Prostate gland (tissue), 2 donors: ENCODE data around the gene RRM1. TPM values are rescaled to one million over a fixed set of nuclear protein-coding genes. Genes with fewer than 3 reads are reported as not detected.

ENCODE experiments used
- DNase-seq: peaks from one replicate; pipeline ENCODE4 v3.0.0-alpha.2; 2019; ENCODE audit warnings: low spot score
- H3K27ac ChIP-seq, 2 donors: fragments of 200-600 bp; sonication (generic); 2 replicates each; pipeline ENCODE4 v1.5.1; 2017 to 2019
- H3K27me3 ChIP-seq: fragments of 200-600 bp; sonication (generic); replicated peaks from 2 replicates; pipeline ENCODE4 v1.5.1; 2019; ENCODE audit not compliant: insufficient read depth
- H3K36me3 ChIP-seq, 2 donors: fragments of 200-600 bp; sonication (generic); 1 replicate in 1 of 2; 2 replicates in 1 of 2; pipeline versions ENCODE4 v1.5.1 to v1.8.1; 2017 to 2019
- H3K4me1 ChIP-seq: fragments of 200-600 bp; sonication (generic); replicated peaks from 2 replicates; pipeline ENCODE4 v1.5.1; 2019
- H3K4me3 ChIP-seq, 2 donors: fragments of 200-600 bp; sonication (generic); 2 replicates each; pipeline ENCODE4 v1.5.1; 2017 to 2019
- H3K9me3 ChIP-seq: fragments of 200-600 bp; sonication (generic); 2 replicates; pipeline ENCODE4 v1.5.1; 2017
- CTCF ChIP-seq, 4 experiments: fragments of 200-600 bp in 2 of 4; fragments of 450-650 bp in 2 of 4; sonication (generic) in 2 of 4; IDR thresholded peaks; 1 replicate in 3 of 4; 2 replicates in 1 of 4; pipeline ENCODE4 v1.5.1; 2016 to 2019; ENCODE audit warnings: antibody characterized with exemption in 4 of 4, mild to moderate bottlenecking in 2 of 4, moderate library complexity in 2 of 4
- POLR2A ChIP-seq: fragments of 450-650 bp; IDR thresholded peaks from one replicate; pipeline ENCODE4 v1.6.1; 2016; ENCODE audit warnings: antibody characterized with exemption, mild to moderate bottlenecking
- POLR2AphosphoS5 ChIP-seq: sonication (generic); formaldehyde crosslinking; IDR thresholded peaks from one replicate; pipeline ENCODE4 v1.6.1; 2017; ENCODE audit warnings: antibody characterized with exemption
- WGBS: methylation state at CpG from one replicate; pipeline ENCODE4 v1.1.5; 2018; 5-methylcytosine and 5-hydroxymethylcytosine counted together
- intact Hi-C: fragments of 100-400 bp; cut with DNase I; formaldehyde crosslinking; loops from one replicate; pipeline ENCODE4 v1.14.2; 2022
- total RNA-seq, 2 donors: library from RNA; depleted of rRNA; stranded (reverse); fragments of >200 nt; gene quantifications; one replicate each; pipeline ENCODE4 v1.1.0, GENCODE V29; 2016

The RRM1 gene
- total RNA-seq, 2 donors from 2014 or later, result 32.6 to 61.8 TPM

GRCh38 chr11:4076774-4077173 lies 17.8 kb upstream of the RRM1 start:
- no peak for TF ChIP-seq POLR2A
- no peak for TF ChIP-seq CTCF (IDR thresholded peaks at IDR 0.05)
- no peak for TF ChIP-seq POLR2AphosphoS5
- Histone ChIP-seq H3K36me3 (no peaks in the 10 kb centered on the region), H3K4me1 (no peaks in the 10 kb centered on the region), H3K27me3 (no peaks in the 10 kb centered on the region), H3K27ac (no peak overlapping the region), H3K9me3 (no peaks in the 10 kb centered on the region), H3K4me3 (no peak overlapping the region)
- no peak for DNase-seq
- 48% methylated on average over 1 of the region's 1 CpG for WGBS
- intact Hi-C loops, result no loop called here

GRCh38 chr11:4083198-4083597 lies 11.4 kb upstream of the RRM1 start:
- intact Hi-C loops, result no loop called here
- Histone ChIP-seq H3K36me3 (peaks cover 0 to 4% of the 10 kb centered on the region in 2 donors), H3K4me1 (no peaks in the 10 kb centered on the region), H3K4me3 (no peak overlapping the region), H3K27ac (no peak overlapping the region), H3K27me3 (no peaks in the 10 kb centered on the region), H3K9me3 (no peaks in the 10 kb centered on the region)
- DNase-seq, result no peak
- 77% methylated on average over 9 of the region's 9 CpGs for WGBS
- TF ChIP-seq POLR2A (no peak), CTCF (IDR thresholded peaks at IDR 0.05) (no peak), POLR2AphosphoS5 (no peak)

- WGBS, result 76% methylated on average over 12 of the region's 12 CpGs
Observed at GRCh38 chr11:4084406-4085125, 10.0 kb upstream of the RRM1 start.

GRCh38 chr11:4085575-4085974 lies 9.0 kb upstream of the RRM1 start:
- H3K27ac ChIP-seq, result no peak overlapping the region

More at GRCh38 chr11:4084406-4085125, 10.0 kb upstream of the RRM1 start:
- H3K4me3 ChIP-seq, result no peak overlapping the region
- no peaks in the 10 kb centered on the region for H3K4me1 ChIP-seq
- no peaks in the 10 kb centered on the region for H3K9me3 ChIP-seq
- no peak for DNase-seq
- peaks cover 0 to 4% of the 10 kb centered on the region in 2 donors for H3K36me3 ChIP-seq
- H3K27ac ChIP-seq, result no peak overlapping the region
- no peaks in the 10 kb centered on the region for H3K27me3 ChIP-seq
- TF ChIP-seq POLR2AphosphoS5, result no peak
- TF ChIP-seq POLR2A, result no peak
- no peak for TF ChIP-seq CTCF (IDR thresholded peaks at IDR 0.05)
- intact Hi-C loops, result no loop called here

More at GRCh38 chr11:4085575-4085974, 9.0 kb upstream of the RRM1 start:
- Histone ChIP-seq H3K9me3 (no peaks in the 10 kb centered on the region), H3K27me3 (no peaks in the 10 kb centered on the region), H3K4me3 (no peak overlapping the region), H3K4me1 (no peaks in the 10 kb centered on the region), H3K36me3 (peaks cover 0 to 4% of the 10 kb centered on the region in 2 donors)
- no peak for TF ChIP-seq POLR2AphosphoS5
- TF ChIP-seq CTCF (IDR thresholded peaks at IDR 0.05), result no peak
- no peak for TF ChIP-seq POLR2A
- intact Hi-C loops, result no loop called here
- DNase-seq, result no peak
